ENCODE data around the gene RBL2.

Gene RBL2

GRCh38 chr16:53486230-53486629, 52.0 kb downstream of the RBL2 start:
- peaks cover 60% of the 10 kb centered on the region for H3K36me3 ChIP-seq (ENCODE audit: insufficient read depth, low read length)

DNA sequence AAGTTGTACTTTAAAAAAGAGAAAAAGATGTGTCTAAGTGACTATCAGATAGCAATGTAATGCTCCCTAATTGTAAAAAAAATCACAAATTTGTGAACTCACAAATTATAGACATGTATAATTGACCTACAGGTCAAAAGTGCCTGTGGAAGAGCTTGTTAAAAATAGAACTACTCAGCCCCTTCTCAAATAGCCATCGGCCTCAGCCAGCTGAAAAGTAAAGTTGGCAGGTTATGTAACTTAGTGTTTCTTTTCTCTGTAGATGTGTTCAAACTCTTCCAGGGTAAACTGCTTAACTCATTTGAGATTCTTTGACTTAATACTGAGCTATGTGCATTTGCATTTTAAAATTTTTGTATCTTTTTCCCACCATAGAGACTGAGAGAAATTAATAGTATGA, 55.5 kb downstream of the RBL2 start:
- Histone ChIP-seq H3K4me3 (ENCODE audit: low read length, poor library complexity, severe bottlenecking) (no peak overlapping the region), H3K27me3 (ENCODE audit: insufficient read depth, low read length, poor library complexity, severe bottlenecking) (no peaks in the 10 kb centered on the region), H3K4me1 (ENCODE audit: insufficient read depth, low read length, poor library complexity, severe bottlenecking) (no peaks in the 10 kb centered on the region), H3K36me3 (ENCODE audit: insufficient read depth, low read length) (peaks cover 60% of the 10 kb centered on the region), H3K9me2 (replicated peaks; ENCODE audit: low read depth, low read length) (no peaks in the 10 kb centered on the region), H3K79me2 (ENCODE audit: insufficient read depth, low read length) (no peaks in the 10 kb centered on the region), H3F3A (ENCODE audit: low read depth) (no peaks in the 10 kb centered on the region), H3K9me3 (ENCODE audit: insufficient read depth, low read depth, low read length) (peaks cover 7% of the 10 kb centered on the region; the same call in 1 of the 2 replicates), H3K4me2 (ENCODE audit: low read depth, low read length, poor library complexity, severe bottlenecking) (no peak overlapping the region), H4K20me1 (ENCODE audit: insufficient read depth, low read length, poor library complexity, severe bottlenecking) (no peaks in the 10 kb centered on the region), H2AFZ (ENCODE audit: low read length) (no peak overlapping the region), H3K9ac (ENCODE audit: low read depth, low read length, poor library complexity, severe bottlenecking) (no peak overlapping the region)
- TF ChIP-seq, protein P1, sequence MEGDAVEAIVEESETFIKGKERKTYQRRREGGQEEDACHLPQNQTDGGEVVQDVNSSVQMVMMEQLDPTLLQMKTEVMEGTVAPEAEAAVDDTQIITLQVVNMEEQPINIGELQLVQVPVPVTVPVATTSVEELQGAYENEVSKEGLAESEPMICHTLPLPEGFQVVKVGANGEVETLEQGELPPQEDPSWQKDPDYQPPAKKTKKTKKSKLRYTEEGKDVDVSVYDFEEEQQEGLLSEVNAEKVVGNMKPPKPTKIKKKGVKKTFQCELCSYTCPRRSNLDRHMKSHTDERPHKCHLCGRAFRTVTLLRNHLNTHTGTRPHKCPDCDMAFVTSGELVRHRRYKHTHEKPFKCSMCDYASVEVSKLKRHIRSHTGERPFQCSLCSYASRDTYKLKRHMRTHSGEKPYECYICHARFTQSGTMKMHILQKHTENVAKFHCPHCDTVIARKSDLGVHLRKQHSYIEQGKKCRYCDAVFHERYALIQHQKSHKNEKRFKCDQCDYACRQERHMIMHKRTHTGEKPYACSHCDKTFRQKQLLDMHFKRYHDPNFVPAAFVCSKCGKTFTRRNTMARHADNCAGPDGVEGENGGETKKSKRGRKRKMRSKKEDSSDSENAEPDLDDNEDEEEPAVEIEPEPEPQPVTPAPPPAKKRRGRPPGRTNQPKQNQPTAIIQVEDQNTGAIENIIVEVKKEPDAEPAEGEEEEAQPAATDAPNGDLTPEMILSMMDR (conservative IDR thresholded peaks at IDR 0.05; ENCODE audit: low read length) = no peak
- no peak for TF ChIP-seq EZH2phosphoT487 (IDR thresholded peaks at IDR 0.05; ENCODE audit: borderline replicate concordance)

More at GRCh38 chr16:53486230-53486629, 52.0 kb downstream of the RBL2 start:
- H3K4me1 ChIP-seq (ENCODE audit: insufficient read depth, low read length, poor library complexity, severe bottlenecking) = no peaks in the 10 kb centered on the region
- no peak overlapping the region for H2AFZ ChIP-seq (ENCODE audit: low read length)
- no peaks in the 10 kb centered on the region for H3K9me2 ChIP-seq (replicated peaks; ENCODE audit: low read depth, low read length)
- peaks cover 7% of the 10 kb centered on the region; the same call in 1 of the 2 replicates for H3K9me3 ChIP-seq (ENCODE audit: insufficient read depth, low read depth, low read length)
- H4K20me1 ChIP-seq (ENCODE audit: insufficient read depth, low read length, poor library complexity, severe bottlenecking) = no peaks in the 10 kb centered on the region
- H3F3A ChIP-seq (ENCODE audit: low read depth) = no peaks in the 10 kb centered on the region
- H3K27me3 ChIP-seq (ENCODE audit: insufficient read depth, low read length, poor library complexity, severe bottlenecking) = no peaks in the 10 kb centered on the region
- no peak overlapping the region for H3K4me2 ChIP-seq (ENCODE audit: low read depth, low read length, poor library complexity, severe bottlenecking)
- no peak for TF ChIP-seq EZH2phosphoT487 (IDR thresholded peaks at IDR 0.05; ENCODE audit: borderline replicate concordance)
- H3K79me2 ChIP-seq (ENCODE audit: insufficient read depth, low read length) = no peaks in the 10 kb centered on the region
- no peak overlapping the region for H3K9ac ChIP-seq (ENCODE audit: low read depth, low read length, poor library complexity, severe bottlenecking)
- no peak overlapping the region for H3K4me3 ChIP-seq (ENCODE audit: low read length, poor library complexity, severe bottlenecking)

- no peaks in the 10 kb centered on the region for H3K79me2 ChIP-seq (ENCODE audit: insufficient read depth, low read length)
- no peak for TF ChIP-seq EZH2phosphoT487 (IDR thresholded peaks at IDR 0.05; ENCODE audit: borderline replicate concordance)
- TF ChIP-seq, protein P1 (conservative IDR thresholded peaks at IDR 0.05; ENCODE audit: low read length) = no peak
- no peak overlapping the region for H3K9ac ChIP-seq (ENCODE audit: low read depth, low read length, poor library complexity, severe bottlenecking)
- H3K36me3 ChIP-seq (ENCODE audit: insufficient read depth, low read length) = peaks cover 55% of the 10 kb centered on the region; the same call in 1 of the 2 replicates
- no peak overlapping the region for H3K4me2 ChIP-seq (ENCODE audit: low read depth, low read length, poor library complexity, severe bottlenecking)
- no peak overlapping the region for H3K4me3 ChIP-seq (ENCODE audit: low read length, poor library complexity, severe bottlenecking)
- H3F3A ChIP-seq (ENCODE audit: low read depth) = no peaks in the 10 kb centered on the region
- H4K20me1 ChIP-seq (ENCODE audit: insufficient read depth, low read length, poor library complexity, severe bottlenecking) = no peaks in the 10 kb centered on the region
- no peak overlapping the region for H2AFZ ChIP-seq (ENCODE audit: low read length)
- H3K9me2 ChIP-seq (replicated peaks; ENCODE audit: low read depth, low read length) = no peaks in the 10 kb centered on the region
- H3K27me3 ChIP-seq (ENCODE audit: insufficient read depth, low read length, poor library complexity, severe bottlenecking) = no peaks in the 10 kb centered on the region
- H3K9me3 ChIP-seq (ENCODE audit: insufficient read depth, low read depth, low read length) = no peaks in the 10 kb centered on the region
- H3K4me1 ChIP-seq (ENCODE audit: insufficient read depth, low read length, poor library complexity, severe bottlenecking) = no peaks in the 10 kb centered on the region
Observed at GRCh38 chr16:53492503-53492902, 58.2 kb downstream of the RBL2 start.

DNA sequence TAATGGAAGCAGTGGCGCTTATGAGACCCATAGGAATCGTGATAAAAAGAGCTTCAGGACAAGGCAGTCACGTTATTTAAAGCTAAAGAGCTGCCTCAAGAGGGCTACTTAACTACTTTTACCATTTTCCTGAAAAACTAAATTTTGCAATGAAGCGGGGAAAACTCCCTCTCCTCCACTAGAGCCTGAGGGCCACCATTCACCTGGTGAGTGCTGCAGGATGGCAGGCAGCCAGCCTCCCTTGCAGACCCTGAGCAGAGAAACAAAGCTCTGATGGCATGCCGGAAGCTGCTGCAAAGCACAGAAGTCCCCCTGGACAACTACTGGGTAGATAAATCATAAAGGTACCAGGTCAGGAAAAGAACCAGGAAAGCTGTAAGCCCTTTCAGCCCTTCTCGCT, 60.4 kb downstream of the RBL2 start:
- Histone ChIP-seq H3K79me2 (ENCODE audit: insufficient read depth, low read length) (no peaks in the 10 kb centered on the region), H3K9me3 (ENCODE audit: insufficient read depth, low read depth, low read length) (no peaks in the 10 kb centered on the region), H3K4me3 (ENCODE audit: low read length, poor library complexity, severe bottlenecking) (no peak overlapping the region), H3K27me3 (ENCODE audit: insufficient read depth, low read length, poor library complexity, severe bottlenecking) (no peaks in the 10 kb centered on the region), H3K4me1 (ENCODE audit: insufficient read depth, low read length, poor library complexity, severe bottlenecking) (no peaks in the 10 kb centered on the region), H3K9ac (ENCODE audit: low read depth, low read length, poor library complexity, severe bottlenecking) (no peak overlapping the region), H4K20me1 (ENCODE audit: insufficient read depth, low read length, poor library complexity, severe bottlenecking) (no peaks in the 10 kb centered on the region), H3F3A (ENCODE audit: low read depth) (no peaks in the 10 kb centered on the region), H2AFZ (ENCODE audit: low read length) (no peak overlapping the region), H3K4me2 (ENCODE audit: low read depth, low read length, poor library complexity, severe bottlenecking) (no peak overlapping the region), H3K36me3 (ENCODE audit: insufficient read depth, low read length) (peaks cover 53% of the 10 kb centered on the region; the same call in 1 of the 2 replicates), H3K9me2 (replicated peaks; ENCODE audit: low read depth, low read length) (no peaks in the 10 kb centered on the region)
- TF ChIP-seq, protein P1 (conservative IDR thresholded peaks at IDR 0.05; ENCODE audit: low read length) = no peak
- TF ChIP-seq EZH2phosphoT487 (IDR thresholded peaks at IDR 0.05; ENCODE audit: borderline replicate concordance) = no peak

All from Loucy (cell line).